K562 (cell line): ENCODE measurements around the gene REXO2. TPM values are rescaled to one million over a fixed set of nuclear protein-coding genes. Genes with fewer than 3 reads are reported as not detected.

Experiments
- GTF2F1 ChIP-seq: IDR thresholded peaks from 2 replicates; pipeline ENCODE4 v1.6.1; 2011; ENCODE audit warnings: low read depth, low read length, improper control_type of control experiment
- HDAC8 ChIP-seq: fragments of 450-650 bp; IDR thresholded peaks from 2 replicates; pipeline ENCODE4 v1.6.1; 2016; ENCODE audit warnings: mild to moderate bottlenecking, missing genetic modification characterization, moderate library complexity, missing compliant biosample characterization
- KDM1A ChIP-seq, 2 experiments: fragments of 450-650 bp; IDR thresholded peaks; 2 replicates each; pipeline ENCODE4 v1.6.1; 2016; ENCODE audit warnings: mild to moderate bottlenecking in 2 of 2
- MAFF ChIP-seq: IDR thresholded peaks from 2 replicates; pipeline ENCODE4 v1.6.1; 2012; ENCODE audit warnings: low read length, improper control_type of control experiment
- NFIX ChIP-seq: fragments of 250-450 bp; sonication (Bioruptor Pico); IDR thresholded peaks from 2 replicates; pipeline ENCODE4 v1.4.0; 2020; ENCODE audit warnings: low read depth, mild to moderate bottlenecking, moderate library complexity
- NRF1 ChIP-seq, 2 experiments: fragments of 450-650 bp; IDR thresholded peaks in 1 of 2; conservative IDR thresholded peaks in 1 of 2; 2 replicates each; pipeline ENCODE4 v1.6.1; 2014; ENCODE audit warnings: mild to moderate bottlenecking in 2 of 2
- PML ChIP-seq: IDR thresholded peaks from 2 replicates; pipeline ENCODE4 v1.6.1; 2012; ENCODE audit warnings: low read length, inconsistent platforms
- POLR2A ChIP-seq: fragments of 450-650 bp; conservative IDR thresholded peaks from 2 replicates; pipeline ENCODE4 v1.6.1; 2016
- RBM17 ChIP-seq: fragments of 200-400 bp; formaldehyde crosslinking; IDR thresholded peaks from 2 replicates; pipeline ENCODE4 v1.6.1; 2017; ENCODE audit warnings: low read depth, mild to moderate bottlenecking, low read length, borderline replicate concordance
- RBM39 ChIP-seq: fragments of 200-400 bp; formaldehyde crosslinking; optimal IDR thresholded peaks from 2 replicates; pipeline ENCODE3; 2018; ENCODE audit warnings: low read depth, low read length
- SIN3B ChIP-seq: fragments of 450-650 bp; IDR thresholded peaks from 2 replicates; pipeline ENCODE4 v1.6.1; 2017; ENCODE audit warnings: low read depth, mild to moderate bottlenecking, moderate library complexity
- SIRT6 ChIP-seq: IDR thresholded peaks from one replicate; pipeline ENCODE4 v1.6.1; 2012; ENCODE audit warnings: low read depth, mild to moderate bottlenecking, control low read depth, inconsistent platforms, low read length, moderate library complexity
- SMC3 ChIP-seq: conservative IDR thresholded peaks from 2 replicates; pipeline ENCODE4 v1.6.1; 2011; ENCODE audit warnings: low read depth, low read length, improper control_type of control experiment; ENCODE audit not compliant: insufficient read depth
- SREBF2 ChIP-seq: sonication (generic); formaldehyde crosslinking; IDR thresholded peaks from 2 replicates; pipeline ENCODE4 v1.4.0; 2020; ENCODE audit warnings: mild to moderate bottlenecking, missing genetic modification reagents
- TCFL5 ChIP-seq: fragments of 250-450 bp; sonication (Bioruptor Pico); conservative IDR thresholded peaks from 2 replicates; pipeline ENCODE4 v1.6.1; 2021; ENCODE audit warnings: mild to moderate bottlenecking, moderate library complexity, matching md5 sums
- ZSCAN29 ChIP-seq: fragments of 450-650 bp; IDR thresholded peaks from 2 replicates; pipeline ENCODE4 v1.6.1; 2017
- polyA plus RNA-seq, 8 experiments: library from polyadenylated mRNA; depleted of rRNA in 4 of 8; stranded (reverse) in 5 of 8; unstranded in 3 of 8; fragments of >200 nt; fragmentation: Nextera tagmentation in 2 of 8; fragmentation: Illumina TruSeq in 1 of 8; extraction: Ambion mirVana in 2 of 8; extraction: Trizol in 1 of 8; gene quantifications; 2 replicates each; pipeline versions ENCODE4 v1.2.1 to v1.2.3, GENCODE V29; 2011 to 2014; ENCODE audit warnings: inconsistent platforms in 1 of 8, missing spikeins in 1 of 8
- total RNA-seq, 7 experiments: library from RNA; depleted of rRNA in 6 of 7; stranded (reverse); fragments of >200 nt in 6 of 7; fragmentation: Illumina TruSeq in 2 of 7; extraction: Trizol in 2 of 7; gene quantifications; 2 replicates each; pipeline versions ENCODE4 v1.2.1 to v1.2.3, GENCODE V29; 2011 to 2021; ENCODE audit warnings: low replicate concordance in 1 of 7
- TF ChIP-seq, protein P1 (sequence below), 2 experiments: IDR thresholded peaks; 2 replicates each; pipeline ENCODE4 v1.6.1; 2011; ENCODE audit warnings: borderline replicate concordance in 1 of 2, control low read depth in 1 of 2, low read depth in 1 of 2, low read length in 1 of 2, mild to moderate bottlenecking in 1 of 2, mixed read lengths in 1 of 2, moderate library complexity in 1 of 2; ENCODE audit not compliant: insufficient read depth in 1 of 2, insufficient read length in 1 of 2, poor library complexity in 1 of 2, severe bottlenecking in 1 of 2; ENCODE audit errors: extremely low read depth in 1 of 2
- TF ChIP-seq, protein P2 (sequence below): sonication (generic); formaldehyde crosslinking; IDR thresholded peaks from 2 replicates; pipeline ENCODE4 v1.8.0; 2022; ENCODE audit warnings: mild to moderate bottlenecking, missing genetic modification reagents, borderline replicate concordance
- TF ChIP-seq, protein P3 (sequence below), 2 experiments: fragments of 450-650 bp in 1 of 2; sonication (generic) in 1 of 2; formaldehyde crosslinking in 1 of 2; IDR thresholded peaks in 1 of 2; conservative IDR thresholded peaks in 1 of 2; 2 replicates each; pipeline versions ENCODE4 v1.6.1 to v1.8.1; 2016 to 2023; ENCODE audit warnings: mild to moderate bottlenecking in 2 of 2, moderate library complexity in 2 of 2, inconsistent platforms in 1 of 2, missing genetic modification reagents in 1 of 2
- TF ChIP-seq, protein P4 (sequence below): sonication (generic); formaldehyde crosslinking; IDR thresholded peaks from 2 replicates; pipeline ENCODE4 v1.5.0; 2020; ENCODE audit warnings: missing genetic modification reagents

The REXO2 gene
- total and polyA plus RNA-seq, 9 of the 15 experiments (the other 6 are each of a cell fraction or from before 2014, with no cell fraction given): 143 to 370 (median 193) TPM

DNA sequence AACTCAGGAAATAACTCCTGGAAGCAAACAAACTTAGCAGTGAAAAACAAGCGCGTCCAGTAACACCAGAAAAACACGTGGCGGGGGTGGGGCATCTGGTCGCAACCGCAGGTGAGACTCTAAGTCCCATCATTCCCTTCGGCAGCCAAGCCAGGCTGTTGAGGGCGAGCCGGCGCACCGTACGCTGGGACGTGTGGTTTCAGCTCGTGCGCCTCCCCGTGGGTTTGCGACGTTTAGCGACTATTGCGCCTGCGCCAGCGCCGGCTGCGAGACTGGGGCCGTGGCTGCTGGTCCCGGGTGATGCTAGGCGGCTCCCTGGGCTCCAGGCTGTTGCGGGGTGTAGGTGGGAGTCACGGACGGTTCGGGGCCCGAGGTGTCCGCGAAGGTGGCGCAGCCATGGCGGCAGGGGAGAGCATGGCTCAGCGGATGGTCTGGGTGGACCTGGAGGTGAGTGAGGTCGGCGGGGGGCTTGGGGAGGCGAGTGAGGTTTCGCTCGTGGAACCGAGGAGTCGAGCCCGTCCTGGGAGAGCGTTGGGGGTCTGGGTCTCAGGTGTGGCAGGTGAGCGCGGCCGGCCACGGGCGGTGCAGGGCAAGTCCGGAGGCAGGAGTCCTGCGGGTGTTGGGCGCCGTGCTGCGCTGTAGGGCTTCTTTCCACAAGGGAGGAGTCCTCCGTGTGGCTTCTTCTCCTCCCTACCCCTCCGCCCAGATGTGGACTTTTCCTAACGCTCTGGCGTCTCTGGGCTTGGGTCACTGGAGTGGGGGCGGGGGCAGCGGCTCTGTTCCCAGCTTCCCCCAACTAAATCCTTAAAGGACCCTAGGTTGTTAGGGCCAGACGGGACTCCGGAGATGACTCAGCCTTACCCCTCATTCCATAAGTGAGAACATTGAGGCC lies at the start of gene REXO2 (continued):
- TF ChIP-seq, protein P1, sequence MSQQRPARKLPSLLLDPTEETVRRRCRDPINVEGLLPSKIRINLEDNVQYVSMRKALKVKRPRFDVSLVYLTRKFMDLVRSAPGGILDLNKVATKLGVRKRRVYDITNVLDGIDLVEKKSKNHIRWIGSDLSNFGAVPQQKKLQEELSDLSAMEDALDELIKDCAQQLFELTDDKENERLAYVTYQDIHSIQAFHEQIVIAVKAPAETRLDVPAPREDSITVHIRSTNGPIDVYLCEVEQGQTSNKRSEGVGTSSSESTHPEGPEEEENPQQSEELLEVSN (IDR thresholded peaks at IDR 0.05; ENCODE audit: borderline replicate concordance in 1 of 2, extremely low read depth in 1 of 2, insufficient read depth in 1 of 2, insufficient read length in 1 of 2, low read depth in 1 of 2, low read length in 1 of 2, poor library complexity in 1 of 2, severe bottlenecking in 1 of 2): peak; percentile 67 to 79
- TF ChIP-seq ZSCAN29: no peak
- no peak for TF ChIP-seq SIRT6
- TF ChIP-seq NRF1 (conservative IDR thresholded peaks at IDR 0.05 in 1 of 2, IDR thresholded peaks at IDR 0.05 in 1 of 2): peak; percentile 94 to 95
- no peak for TF ChIP-seq NFIX
- TF ChIP-seq HDAC8: no peak
- TF ChIP-seq, protein P2, sequence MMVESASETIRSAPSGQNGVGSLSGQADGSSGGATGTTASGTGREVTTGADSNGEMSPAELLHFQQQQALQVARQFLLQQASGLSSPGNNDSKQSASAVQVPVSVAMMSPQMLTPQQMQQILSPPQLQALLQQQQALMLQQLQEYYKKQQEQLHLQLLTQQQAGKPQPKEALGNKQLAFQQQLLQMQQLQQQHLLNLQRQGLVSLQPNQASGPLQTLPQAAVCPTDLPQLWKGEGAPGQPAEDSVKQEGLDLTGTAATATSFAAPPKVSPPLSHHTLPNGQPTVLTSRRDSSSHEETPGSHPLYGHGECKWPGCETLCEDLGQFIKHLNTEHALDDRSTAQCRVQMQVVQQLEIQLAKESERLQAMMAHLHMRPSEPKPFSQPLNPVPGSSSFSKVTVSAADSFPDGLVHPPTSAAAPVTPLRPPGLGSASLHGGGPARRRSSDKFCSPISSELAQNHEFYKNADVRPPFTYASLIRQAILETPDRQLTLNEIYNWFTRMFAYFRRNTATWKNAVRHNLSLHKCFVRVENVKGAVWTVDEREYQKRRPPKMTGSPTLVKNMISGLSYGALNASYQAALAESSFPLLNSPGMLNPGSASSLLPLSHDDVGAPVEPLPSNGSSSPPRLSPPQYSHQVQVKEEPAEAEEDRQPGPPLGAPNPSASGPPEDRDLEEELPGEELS: no peak; the same call in none of the 2 replicates
- TF ChIP-seq TCFL5 (CRISPR knock-in tag): no peak
- TF ChIP-seq, protein P3, sequence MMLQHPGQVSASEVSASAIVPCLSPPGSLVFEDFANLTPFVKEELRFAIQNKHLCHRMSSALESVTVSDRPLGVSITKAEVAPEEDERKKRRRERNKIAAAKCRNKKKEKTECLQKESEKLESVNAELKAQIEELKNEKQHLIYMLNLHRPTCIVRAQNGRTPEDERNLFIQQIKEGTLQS (IDR thresholded peaks at IDR 0.05): peak; percentile 82
- TF ChIP-seq, protein P3 (CRISPR knock-in tag; conservative IDR thresholded peaks at IDR 0.05): no peak
- TF ChIP-seq MAFF: peak; percentile 8; the same call in 1 of the 2 replicates
- TF ChIP-seq RBM17: no peak
- TF ChIP-seq KDM1A (IDR thresholded peaks at IDR 0.05): no peak
- 0 out of 2 replicates have a peak, but pooled peaks have one; percentile 15 for TF ChIP-seq SIN3B
- TF ChIP-seq PML: peak; percentile 51; the same call in 1 of the 2 replicates
- TF ChIP-seq SMC3: peak; percentile 25; the same call in 1 of the 2 replicates
- peak; percentile 88 for TF ChIP-seq POLR2A
- no peak for TF ChIP-seq RBM39
- TF ChIP-seq, protein P4, sequence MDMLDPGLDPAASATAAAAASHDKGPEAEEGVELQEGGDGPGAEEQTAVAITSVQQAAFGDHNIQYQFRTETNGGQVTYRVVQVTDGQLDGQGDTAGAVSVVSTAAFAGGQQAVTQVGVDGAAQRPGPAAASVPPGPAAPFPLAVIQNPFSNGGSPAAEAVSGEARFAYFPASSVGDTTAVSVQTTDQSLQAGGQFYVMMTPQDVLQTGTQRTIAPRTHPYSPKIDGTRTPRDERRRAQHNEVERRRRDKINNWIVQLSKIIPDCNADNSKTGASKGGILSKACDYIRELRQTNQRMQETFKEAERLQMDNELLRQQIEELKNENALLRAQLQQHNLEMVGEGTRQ (CRISPR knock-in tag): no peak; the same call in 1 of the 2 replicates
- no peak for TF ChIP-seq SREBF2 (CRISPR knock-in tag)
- TF ChIP-seq GTF2F1: peak; percentile 21; the same call in 1 of the 2 replicates
